ENCODE measurements around the gene COL23A1. TPM values are rescaled to one million over a fixed set of nuclear protein-coding genes. Genes with fewer than 3 reads are reported as not detected.

COL23A1 gene
- polyA plus RNA-seq, 3 donors = 0.11 to 0.21 TPM; not detected in 1

- Histone ChIP-seq H3K9ac (ENCODE audit: insufficient read depth, low read length, poor library complexity, severe bottlenecking) (no peak overlapping the region), H3K27ac (ENCODE audit: low read depth in 1 of 2, low read length in 2 of 2) (peak overlapping the region in 1 of 2 donors; percentile 9), H3K4me2 (replicated peaks; ENCODE audit: extremely low read depth, low read length, poor library complexity, severe bottlenecking) (no peak overlapping the region), H3K4me1 (ENCODE audit: control insufficient read depth in 1 of 2, insufficient read depth in 2 of 2, low read length in 2 of 2) (peaks cover 20 to 33% of the 10 kb centered on the region in 2 donors), H2AFZ (ENCODE audit: insufficient read depth, low read depth, low read length, poor library complexity, severe bottlenecking) (no peak overlapping the region), H3K9me3 (replicated peaks in 1 of 2; ENCODE audit: control insufficient read depth in 1 of 2, insufficient read depth in 1 of 2, low read length in 2 of 2) (no peaks in the 10 kb centered on the region), H3K27me3 (ENCODE audit: control insufficient read depth in 2 of 2, insufficient read depth in 2 of 2, low read length in 2 of 2) (no peaks in the 10 kb centered on the region), H4K20me1 (ENCODE audit: insufficient read depth, low read length) (peaks cover 83% of the 10 kb centered on the region), H3K36me3 (replicated peaks in 1 of 2; ENCODE audit: control insufficient read depth in 1 of 2, insufficient read depth in 2 of 2, low read length in 2 of 2) (peaks cover 59 to 77% of the 10 kb centered on the region in 2 donors), H3K4me3 (replicated peaks in 1 of 3; ENCODE audit: low read depth in 2 of 3, low read length in 3 of 3) (no peak overlapping the region), H3K79me2 (ENCODE audit: insufficient read depth, low read length) (peaks cover 46% of the 10 kb centered on the region)
- intact Hi-C loops (cut with micrococcal nuclease) = no loop called here
- TF ChIP-seq CTCF (IDR thresholded peaks at IDR 0.05) = no peak
- peaks cover 32% of the 10 kb centered on the region for H3K4me1 Mint-ChIP-seq
- H3K27me3 Mint-ChIP-seq (ENCODE audit: low read depth in 3 of 3) = peaks cover 0 to 2% (median 0%) of the 10 kb centered on the region in 3 donors
- H3K27ac Mint-ChIP-seq = peak overlapping the region in 1 of 7 donors; percentile 49
- WGBS (ENCODE audit: insufficient coverage) = 97% methylated on average over 11 of the region's 11 CpGs
- DNase-seq = no peak
- peaks cover 65 to 78% of the 10 kb centered on the region in 2 donors for H3K36me3 Mint-ChIP-seq
- no peak overlapping the region for H3K4me3 Mint-ChIP-seq
- H3K9me3 Mint-ChIP-seq = peaks cover 0 to 2% (median 0%) of the 10 kb centered on the region in 7 donors
Observed at GRCh38 chr5:178228609-178229008, 361.6 kb downstream of the COL23A1 start.

GRCh38 chr5:178227929-178228328 is 362.3 kb downstream of the COL23A1 start:
- Mint-ChIP-seq H3K27me3 (ENCODE audit: low read depth in 3 of 3) (peaks cover 0 to 2% (median 0%) of the 10 kb centered on the region in 3 donors), H3K4me3 (no peak overlapping the region), H3K36me3 (peaks cover 71 to 84% of the 10 kb centered on the region in 2 donors), H3K9me3 (peaks cover 0 to 3% (median 0%) of the 10 kb centered on the region in 7 donors), H3K27ac (peak overlapping the region in 4 of 7 donors; percentile 11 to 46 (median 27)), H3K4me1 (peaks cover 33% of the 10 kb centered on the region)
- H4K20me1 ChIP-seq (ENCODE audit: insufficient read depth, low read length) = peaks cover 90% of the 10 kb centered on the region
- H3K4me2 ChIP-seq (replicated peaks; ENCODE audit: extremely low read depth, low read length, poor library complexity, severe bottlenecking) = no peak overlapping the region
- no peaks in the 10 kb centered on the region for H3K9me3 ChIP-seq (replicated peaks in 1 of 2; ENCODE audit: control insufficient read depth in 1 of 2, insufficient read depth in 1 of 2, low read length in 2 of 2)
- H3K9ac ChIP-seq (ENCODE audit: insufficient read depth, low read length, poor library complexity, severe bottlenecking) = no peak overlapping the region
- H3K36me3 ChIP-seq (replicated peaks in 1 of 2; ENCODE audit: control insufficient read depth in 1 of 2, insufficient read depth in 2 of 2, low read length in 2 of 2) = peaks cover 65 to 84% of the 10 kb centered on the region in 2 donors
- DNase-seq = no peak
- TF ChIP-seq CTCF (IDR thresholded peaks at IDR 0.05) = no peak
- peaks cover 16 to 27% of the 10 kb centered on the region in 2 donors for H3K4me1 ChIP-seq (ENCODE audit: control insufficient read depth in 1 of 2, insufficient read depth in 2 of 2, low read length in 2 of 2)
- no peak overlapping the region for H3K27ac ChIP-seq (ENCODE audit: low read depth in 1 of 2, low read length in 2 of 2)
- intact Hi-C loops (cut with micrococcal nuclease) = no loop called here
- H3K79me2 ChIP-seq (ENCODE audit: insufficient read depth, low read length) = peaks cover 46% of the 10 kb centered on the region
- 78% methylated on average over 2 of the region's 3 CpGs for WGBS (ENCODE audit: insufficient coverage)
- H3K27me3 ChIP-seq (ENCODE audit: control insufficient read depth in 2 of 2, insufficient read depth in 2 of 2, low read length in 2 of 2) = no peaks in the 10 kb centered on the region
- H3K4me3 ChIP-seq (replicated peaks in 1 of 3; ENCODE audit: low read depth in 2 of 3, low read length in 3 of 3) = no peak overlapping the region
- H2AFZ ChIP-seq (ENCODE audit: insufficient read depth, low read depth, low read length, poor library complexity, severe bottlenecking) = no peak overlapping the region
